Endothelial cell of umbilical vein (primary cell): ENCODE results near the gene RFC5. TPM values are rescaled to one million over a fixed set of nuclear protein-coding genes. Genes with fewer than 3 reads are reported as not detected.

Experiments used
- BruUV-seq: library from RNA; stranded (reverse); fragments of 400-500 nt; replicated peaks from 2 replicates; lab custom pipeline; 2021; lab: Mats Ljungman, UMichigan
- CTCF ChIA-PET: fragments of 300-600, 350-600 bp; sonication (Branson Sonifier 250); formaldehyde crosslinking; loops from one replicate; lab custom pipeline; 2021; ENCODE audit warnings: antibody characterized with exemption, inconsistent platforms; lab: Charles Lee
- POLR2A ChIA-PET: fragments of 300-600, 350-600 bp; sonication (Branson Sonifier 250); formaldehyde crosslinking; loops from one replicate; lab custom pipeline; 2021; ENCODE audit warnings: antibody characterized with exemption, inconsistent platforms; lab: Charles Lee
- DNase-seq: peaks from one replicate; pipeline ENCODE4 v3.0.0-alpha.2; 2011; ENCODE audit warnings: low read depth, low spot score
- FAIRE-seq: peaks from 2 replicates; lab custom pipeline; 2011; peaks lifted over from hg19 to GRCh38; lab: Jason Lieb, UNC
- H2AFZ ChIP-seq: 2 replicates; pipeline ENCODE4 v1.6.0; 2012; ENCODE audit warnings: low read depth, low read length, control low read depth, inconsistent platforms
- H3K27ac ChIP-seq: 2 replicates; pipeline ENCODE4 v1.5.1; 2011; ENCODE audit warnings: low read depth, mild to moderate bottlenecking, control low read depth, low read length, moderate library complexity; ENCODE audit not compliant: insufficient read depth
- H3K27me3 ChIP-seq, 2 experiments: 2 replicates each; pipeline versions ENCODE4 v1.6.0 to v1.6.1; 2011; ENCODE audit warnings: low read length in 2 of 2, mixed read lengths in 1 of 2; ENCODE audit not compliant: control insufficient read depth in 2 of 2, insufficient read depth in 2 of 2
- H3K36me3 ChIP-seq, 2 experiments: 2 replicates in 1 of 2; 3 replicates in 1 of 2; pipeline ENCODE4 v1.5.1; 2011; ENCODE audit warnings: low read length in 2 of 2, mild to moderate bottlenecking in 1 of 2, moderate library complexity in 1 of 2; ENCODE audit not compliant: control insufficient read depth in 2 of 2, insufficient read depth in 2 of 2; ENCODE audit errors: extremely low read depth in 1 of 2
- H3K4me1 ChIP-seq: 3 replicates; pipeline ENCODE4 v1.5.1; 2011; ENCODE audit warnings: mild to moderate bottlenecking, low read length; ENCODE audit not compliant: control insufficient read depth, insufficient read depth; ENCODE audit errors: extremely low read depth
- H3K4me2 ChIP-seq: 2 replicates; pipeline ENCODE4 v1.6.1; 2011; ENCODE audit warnings: low read length, control low read depth, mixed read lengths; ENCODE audit not compliant: insufficient read depth
- H3K4me3 ChIP-seq, 3 experiments: fragments of 200-600 bp in 1 of 3; sonication (generic), shearing (Covaris generic) in 1 of 3; replicated peaks in 1 of 3; 2 replicates each; pipeline ENCODE4 v1.5.1; 2011 to 2016; ENCODE audit warnings: control low read depth in 3 of 3, low read length in 3 of 3, mild to moderate bottlenecking in 2 of 3, inconsistent platforms in 1 of 3, low read depth in 1 of 3, moderate library complexity in 1 of 3; ENCODE audit not compliant: insufficient read depth in 1 of 3
- H3K79me2 ChIP-seq: 2 replicates; pipeline ENCODE4 v1.6.0; 2012; ENCODE audit warnings: low read length, inconsistent platforms; ENCODE audit not compliant: control insufficient read depth, insufficient read depth
- H3K9ac ChIP-seq: replicated peaks from 2 replicates; pipeline ENCODE3; 2011; ENCODE audit warnings: low read length, control low read depth; ENCODE audit not compliant: insufficient read depth; ENCODE audit errors: extremely low read depth
- H3K9me1 ChIP-seq: replicated peaks from 3 replicates; pipeline ENCODE4 v1.6.0; 2011; ENCODE audit warnings: mild to moderate bottlenecking, low read length; ENCODE audit not compliant: control insufficient read depth, insufficient read depth; ENCODE audit errors: extremely low read depth
- H3K9me3 ChIP-seq: replicated peaks from 2 replicates; pipeline ENCODE4 v1.5.1; 2012; ENCODE audit warnings: low read length, inconsistent platforms; ENCODE audit not compliant: control insufficient read depth, insufficient read depth
- H4K20me1 ChIP-seq: replicated peaks from 2 replicates; pipeline ENCODE3; 2011; ENCODE audit warnings: mild to moderate bottlenecking, low read length; ENCODE audit not compliant: control insufficient read depth, insufficient read depth; ENCODE audit errors: extremely low read depth
- EZH2 ChIP-seq: IDR thresholded peaks from 2 replicates; pipeline ENCODE4 v1.6.1; 2012; ENCODE audit warnings: borderline replicate concordance, low read depth, mild to moderate bottlenecking, moderate library complexity, low read length, inconsistent platforms; ENCODE audit not compliant: severe bottlenecking
- FOS ChIP-seq: IDR thresholded peaks from 2 replicates; pipeline ENCODE4 v1.6.1; 2011; ENCODE audit warnings: mild to moderate bottlenecking, low read length, moderate library complexity, borderline replicate concordance; ENCODE audit not compliant: insufficient read depth
- GATA2 ChIP-seq: IDR thresholded peaks from 2 replicates; pipeline ENCODE4 v1.7.0; 2011; ENCODE audit warnings: low read depth, mild to moderate bottlenecking, moderate library complexity, mixed read lengths, low read length; ENCODE audit not compliant: insufficient read length, insufficient read depth
- JUN ChIP-seq: IDR thresholded peaks from 2 replicates; pipeline ENCODE4 v1.6.1; 2011; ENCODE audit warnings: borderline replicate concordance, low read depth; ENCODE audit not compliant: insufficient read length, insufficient read depth
- MYC ChIP-seq: IDR thresholded peaks from one replicate; pipeline ENCODE4 v1.6.1; 2011; ENCODE audit warnings: mild to moderate bottlenecking, low read depth, low read length
- POLR2A ChIP-seq: IDR thresholded peaks from 2 replicates; pipeline ENCODE4 v1.6.1; 2012; ENCODE audit warnings: low read depth, mild to moderate bottlenecking, control low read depth, low read length
- POLR2AphosphoS5 ChIP-seq: IDR thresholded peaks from 2 replicates; pipeline ENCODE4 v1.6.1; 2012; ENCODE audit warnings: low read depth, mild to moderate bottlenecking, control low read depth, low read length, moderate library complexity; ENCODE audit not compliant: insufficient read depth
- dilution Hi-C: fragments of 300-500 bp; cut with MboI; formaldehyde crosslinking; loops from one replicate; pipeline ENCODE4 v1.15.0; 2019; ENCODE audit warnings: low sequenced_read_pairs; ENCODE audit not compliant: extremely low pct_ligation_motif_present
- intact Hi-C: fragments of 100-400 bp; cut with micrococcal nuclease; formaldehyde crosslinking; loops from one replicate; pipeline ENCODE4 v1.10.0; 2022
- polyA plus RNA-seq, 4 experiments: library from polyadenylated mRNA; depleted of rRNA in 3 of 4; stranded (reverse) in 3 of 4; unstranded in 1 of 4; fragments of >200 nt; gene quantifications; 2 replicates each; pipeline versions ENCODE4 v1.2.1 to v1.2.3, GENCODE V29; 2011 to 2012; ENCODE audit warnings: missing spikeins in 1 of 4
- total RNA-seq: library from RNA; stranded (reverse); gene quantifications from 2 replicates; pipeline ENCODE4 v1.2.3, GENCODE V29; 2021
- TF ChIP-seq, protein P1 (sequence below), 2 donors: IDR thresholded peaks; 1 replicate in 1 of 2; 2 replicates in 1 of 2; pipeline ENCODE4 v1.5.1; 2011; ENCODE audit warnings: low read length in 2 of 2, mild to moderate bottlenecking in 2 of 2, moderate library complexity in 2 of 2, control low read depth in 1 of 2, inconsistent platforms in 1 of 2, low read depth in 1 of 2; ENCODE audit not compliant: insufficient read depth in 1 of 2; ENCODE audit errors: extremely low read depth in 1 of 2
- TF ChIP-seq, protein P2 (sequence below): IDR thresholded peaks from 2 replicates; pipeline ENCODE4 v1.6.1; 2011; ENCODE audit not compliant: insufficient read depth, insufficient read length

RFC5 gene
- total and polyA plus RNA-seq, 2 donors (not counting 3 experiments of a cell fraction or from before 2014, with no cell fraction given): 18.1 to 23.3 TPM

GRCh38 chr12:118055865-118056773, 39.6 kb downstream of the RFC5 start:
- peaks cover 0 to 3% of the 10 kb centered on the region in 2 experiments for H3K36me3 ChIP-seq
- H3K27ac ChIP-seq: no peak overlapping the region
- peaks cover 25% of the 10 kb centered on the region for H3K79me2 ChIP-seq
- no peaks in the 10 kb centered on the region for H3K27me3 ChIP-seq
- H3K9me1 ChIP-seq: no peaks in the 10 kb centered on the region
- dilution Hi-C loops: no loop called here
- H2AFZ ChIP-seq: no peak overlapping the region
- FAIRE-seq (no peak), DNase-seq (no peak)
- no peak overlapping the region for H3K4me2 ChIP-seq
- BruUV-seq: no TSS peak
- H3K4me1 ChIP-seq: peaks cover 36% of the 10 kb centered on the region
- TF ChIP-seq JUN: no peak
- TF ChIP-seq FOS: no peak
- no peak for TF ChIP-seq MYC
- TF ChIP-seq GATA2: no peak
- TF ChIP-seq POLR2AphosphoS5: no peak
- no peak for TF ChIP-seq POLR2A
- TF ChIP-seq EZH2: no peak
- TF ChIP-seq, protein P1, sequence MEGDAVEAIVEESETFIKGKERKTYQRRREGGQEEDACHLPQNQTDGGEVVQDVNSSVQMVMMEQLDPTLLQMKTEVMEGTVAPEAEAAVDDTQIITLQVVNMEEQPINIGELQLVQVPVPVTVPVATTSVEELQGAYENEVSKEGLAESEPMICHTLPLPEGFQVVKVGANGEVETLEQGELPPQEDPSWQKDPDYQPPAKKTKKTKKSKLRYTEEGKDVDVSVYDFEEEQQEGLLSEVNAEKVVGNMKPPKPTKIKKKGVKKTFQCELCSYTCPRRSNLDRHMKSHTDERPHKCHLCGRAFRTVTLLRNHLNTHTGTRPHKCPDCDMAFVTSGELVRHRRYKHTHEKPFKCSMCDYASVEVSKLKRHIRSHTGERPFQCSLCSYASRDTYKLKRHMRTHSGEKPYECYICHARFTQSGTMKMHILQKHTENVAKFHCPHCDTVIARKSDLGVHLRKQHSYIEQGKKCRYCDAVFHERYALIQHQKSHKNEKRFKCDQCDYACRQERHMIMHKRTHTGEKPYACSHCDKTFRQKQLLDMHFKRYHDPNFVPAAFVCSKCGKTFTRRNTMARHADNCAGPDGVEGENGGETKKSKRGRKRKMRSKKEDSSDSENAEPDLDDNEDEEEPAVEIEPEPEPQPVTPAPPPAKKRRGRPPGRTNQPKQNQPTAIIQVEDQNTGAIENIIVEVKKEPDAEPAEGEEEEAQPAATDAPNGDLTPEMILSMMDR (IDR thresholded peaks at IDR 0.05; ENCODE audit: extremely low read depth in 1 of 2, insufficient read depth in 1 of 2, low read depth in 1 of 2, low read length in 2 of 2): no peak
- TF ChIP-seq, protein P2, sequence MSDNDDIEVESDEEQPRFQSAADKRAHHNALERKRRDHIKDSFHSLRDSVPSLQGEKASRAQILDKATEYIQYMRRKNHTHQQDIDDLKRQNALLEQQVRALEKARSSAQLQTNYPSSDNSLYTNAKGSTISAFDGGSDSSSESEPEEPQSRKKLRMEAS: no peak
- H3K9ac ChIP-seq: no peak overlapping the region
- ChIA-PET CTCF (interaction anchor here (1.1 to 2.2 kb wide), 8 partner anchors 8 to 468 kb away, joined by 3 to 14 read pairs (median 3); no protein-coding TSS in a partner anchor), POLR2A (no interaction called here)
- intact Hi-C loops: loop anchor here (2.0 kb wide), 2 partner anchors 181 to 317 kb away; partner anchors contain the start of gene TAOK3
- H3K4me3 ChIP-seq: no peak overlapping the region
- no peaks in the 10 kb centered on the region for H4K20me1 ChIP-seq
- H3K9me3 ChIP-seq: no peaks in the 10 kb centered on the region
